ENCODE data around the gene CALN1. TPM values are rescaled to one million over a fixed set of nuclear protein-coding genes. Genes with fewer than 3 reads are reported as not detected.
"Not testable (repeated sequence)": the region's sequence is repeated elsewhere in the genome, so short reads cannot be mapped to it uniquely, and the experiment has no call there.

The CALN1 gene
- polyA plus RNA-seq, 1 donor (not counting 4 experiments of a cell fraction or from before 2014, with no cell fraction given): not detected

DNA sequence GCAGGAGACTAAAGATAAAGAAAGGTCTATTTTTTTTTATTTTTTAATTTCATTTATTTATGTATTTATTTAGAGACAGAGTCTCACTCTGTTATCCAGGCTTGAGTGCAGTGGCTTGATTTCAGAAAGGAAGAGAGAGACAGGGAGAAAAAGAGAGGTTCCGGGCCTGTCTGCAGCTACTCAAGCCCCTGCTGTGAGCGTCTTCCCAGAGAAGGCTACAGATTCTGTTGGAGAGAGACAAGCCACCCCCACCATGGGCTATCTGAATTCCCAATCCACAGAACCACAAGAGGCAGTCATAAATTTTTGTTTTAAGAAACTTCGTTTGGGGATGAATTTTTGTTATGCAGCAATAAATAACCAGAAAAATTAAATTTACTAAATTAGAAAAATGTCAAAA is 68.1 kb downstream of the CALN1 start:
- H3K27me3 ChIP-seq (ENCODE audit: control insufficient read depth, extremely low read depth, insufficient read depth, low read length): no peaks in the 10 kb centered on the region
- H3K27ac ChIP-seq (ENCODE audit: control insufficient read depth, insufficient read depth, low read length): no peak overlapping the region
- dilution Hi-C loops (cut with MboI; ENCODE audit: extremely low pct_ligation_motif_present, low sequenced_read_pairs): no loop called here
- H3K36me3 ChIP-seq (ENCODE audit: control insufficient read depth in 2 of 2, extremely low read depth in 1 of 2, insufficient read depth in 2 of 2, low read length in 2 of 2): no peaks in the 10 kb centered on the region
- H3K9me3 ChIP-seq (ENCODE audit: control insufficient read depth, low read depth, low read length): no peaks in the 10 kb centered on the region
- no peaks in the 10 kb centered on the region for H3K79me2 ChIP-seq (ENCODE audit: control insufficient read depth, insufficient read depth, low read length)
- H2AFZ ChIP-seq (ENCODE audit: control insufficient read depth, low read length): no peak overlapping the region
- no peak for FAIRE-seq
- H3K9me1 ChIP-seq (ENCODE audit: control insufficient read depth, extremely low read depth, insufficient read depth, low read length): no peaks in the 10 kb centered on the region
- no peak overlapping the region for H3K4me3 ChIP-seq (ENCODE audit: control insufficient read depth in 2 of 3, extremely low read depth in 1 of 3, insufficient read depth in 2 of 3, low read depth in 1 of 3, low read length in 3 of 3)
- TF ChIP-seq, protein P1, sequence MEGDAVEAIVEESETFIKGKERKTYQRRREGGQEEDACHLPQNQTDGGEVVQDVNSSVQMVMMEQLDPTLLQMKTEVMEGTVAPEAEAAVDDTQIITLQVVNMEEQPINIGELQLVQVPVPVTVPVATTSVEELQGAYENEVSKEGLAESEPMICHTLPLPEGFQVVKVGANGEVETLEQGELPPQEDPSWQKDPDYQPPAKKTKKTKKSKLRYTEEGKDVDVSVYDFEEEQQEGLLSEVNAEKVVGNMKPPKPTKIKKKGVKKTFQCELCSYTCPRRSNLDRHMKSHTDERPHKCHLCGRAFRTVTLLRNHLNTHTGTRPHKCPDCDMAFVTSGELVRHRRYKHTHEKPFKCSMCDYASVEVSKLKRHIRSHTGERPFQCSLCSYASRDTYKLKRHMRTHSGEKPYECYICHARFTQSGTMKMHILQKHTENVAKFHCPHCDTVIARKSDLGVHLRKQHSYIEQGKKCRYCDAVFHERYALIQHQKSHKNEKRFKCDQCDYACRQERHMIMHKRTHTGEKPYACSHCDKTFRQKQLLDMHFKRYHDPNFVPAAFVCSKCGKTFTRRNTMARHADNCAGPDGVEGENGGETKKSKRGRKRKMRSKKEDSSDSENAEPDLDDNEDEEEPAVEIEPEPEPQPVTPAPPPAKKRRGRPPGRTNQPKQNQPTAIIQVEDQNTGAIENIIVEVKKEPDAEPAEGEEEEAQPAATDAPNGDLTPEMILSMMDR (optimal IDR thresholded peaks at IDR 0.05 in 1 of 3, IDR thresholded peaks at IDR 0.05 in 1 of 3, conservative IDR thresholded peaks at IDR 0.05 in 1 of 3; ENCODE audit: extremely low read depth in 1 of 3, insufficient read depth in 2 of 3, low read length in 3 of 3): no peak
- DNase-seq (ENCODE audit: low read depth, low spot score): no peak
- no peaks in the 10 kb centered on the region for H4K20me1 ChIP-seq (ENCODE audit: control insufficient read depth, extremely low read depth, insufficient read depth, low read length)
- no peak overlapping the region for H3K4me2 ChIP-seq (ENCODE audit: control insufficient read depth, extremely low read depth, insufficient read depth, low read depth, low read length)
- no peaks in the 10 kb centered on the region for H3K4me1 ChIP-seq (ENCODE audit: control insufficient read depth, extremely low read depth, insufficient read depth, low read length)
- no peak overlapping the region for H3K9ac ChIP-seq (ENCODE audit: control insufficient read depth, extremely low read depth, insufficient read depth, low read length)

DNA sequence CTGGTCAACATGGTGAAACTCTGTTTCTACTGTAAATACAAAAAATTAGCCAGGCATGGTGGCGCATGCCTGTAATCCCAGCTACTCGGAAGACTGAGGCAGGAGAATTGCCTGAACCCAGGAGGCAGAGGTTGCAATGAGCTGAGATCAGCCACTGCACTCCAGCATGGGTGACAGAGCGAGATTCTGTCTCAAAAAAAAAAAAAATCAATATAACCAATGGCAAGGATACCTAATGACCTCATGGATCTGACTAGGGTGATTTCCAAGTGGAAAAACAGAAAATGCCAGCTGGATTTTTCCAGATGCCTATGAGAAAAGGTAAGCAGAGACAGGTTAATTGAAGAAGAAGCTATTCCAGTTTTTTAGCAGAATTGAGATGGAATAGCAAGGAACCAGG is 68.8 kb downstream of the CALN1 start:
- FAIRE-seq; H3K4me3 ChIP-seq (ENCODE audit: control insufficient read depth in 2 of 3, extremely low read depth in 1 of 3, insufficient read depth in 2 of 3, low read depth in 1 of 3, low read length in 3 of 3); H3K79me2 ChIP-seq (ENCODE audit: control insufficient read depth, insufficient read depth, low read length); H3K27me3 ChIP-seq (ENCODE audit: control insufficient read depth, extremely low read depth, insufficient read depth, low read length); H3K4me1 ChIP-seq (ENCODE audit: control insufficient read depth, extremely low read depth, insufficient read depth, low read length); H3K27ac ChIP-seq (ENCODE audit: control insufficient read depth, insufficient read depth, low read length); H3K9ac ChIP-seq (ENCODE audit: control insufficient read depth, extremely low read depth, insufficient read depth, low read length); H3K9me1 ChIP-seq (ENCODE audit: control insufficient read depth, extremely low read depth, insufficient read depth, low read length); H3K4me2 ChIP-seq (ENCODE audit: control insufficient read depth, extremely low read depth, insufficient read depth, low read depth, low read length); H4K20me1 ChIP-seq (ENCODE audit: control insufficient read depth, extremely low read depth, insufficient read depth, low read length); H2AFZ ChIP-seq (ENCODE audit: control insufficient read depth, low read length); H3K9me3 ChIP-seq (ENCODE audit: control insufficient read depth, low read depth, low read length); DNase-seq (ENCODE audit: low read depth, low spot score); dilution Hi-C loops (cut with MboI; ENCODE audit: extremely low pct_ligation_motif_present, low sequenced_read_pairs); H3K36me3 ChIP-seq (ENCODE audit: control insufficient read depth in 2 of 2, extremely low read depth in 1 of 2, insufficient read depth in 2 of 2, low read length in 2 of 2): not testable (repeated sequence)

DNA sequence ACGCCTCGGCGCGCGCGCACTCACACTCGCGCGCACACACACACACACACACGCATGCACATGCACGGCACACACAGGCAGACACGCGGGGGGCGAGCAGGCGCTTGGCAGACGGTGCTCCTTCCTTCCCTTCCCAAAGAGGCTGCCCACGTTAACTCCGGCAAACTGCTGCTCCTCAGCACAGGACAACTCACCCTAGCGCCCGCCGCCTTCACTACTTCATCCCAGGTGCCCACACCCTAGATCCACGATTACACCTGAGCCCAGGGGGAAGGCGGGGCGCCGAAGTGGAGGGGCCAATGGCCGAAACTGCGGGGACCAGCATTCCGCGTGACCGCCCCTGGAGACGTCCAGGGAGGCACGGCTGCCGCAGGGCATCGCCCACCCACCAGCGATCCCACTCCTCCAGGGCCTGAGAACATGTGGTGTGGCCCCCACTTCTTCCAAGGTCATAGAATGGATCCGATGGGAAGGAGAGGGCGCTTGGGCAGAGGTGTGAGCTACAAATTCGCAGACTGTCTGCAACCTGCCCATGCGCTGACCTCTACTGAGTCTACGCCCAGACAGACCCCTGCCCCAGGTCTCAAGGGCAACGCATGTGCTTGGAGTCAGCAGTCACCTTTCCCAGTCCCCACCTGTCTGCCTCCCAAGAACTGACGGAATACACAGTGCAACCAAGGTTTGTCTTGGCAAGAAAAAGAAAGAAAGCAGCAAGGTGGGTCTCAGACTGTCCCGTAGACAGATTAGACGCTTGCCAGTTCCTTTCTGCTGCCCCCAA is 74.6 kb downstream of the CALN1 start:
- no peak overlapping the region for H3K9ac ChIP-seq (ENCODE audit: control insufficient read depth, extremely low read depth, insufficient read depth, low read length)
- H2AFZ ChIP-seq (ENCODE audit: control insufficient read depth, low read length): no peak overlapping the region
- DNase-seq (ENCODE audit: low read depth, low spot score): no peak
- H3K36me3 ChIP-seq (ENCODE audit: control insufficient read depth in 2 of 2, extremely low read depth in 1 of 2, insufficient read depth in 2 of 2, low read length in 2 of 2): no peaks in the 10 kb centered on the region
- no peak overlapping the region for H3K4me3 ChIP-seq (ENCODE audit: control insufficient read depth in 2 of 3, extremely low read depth in 1 of 3, insufficient read depth in 2 of 3, low read depth in 1 of 3, low read length in 3 of 3)
- TF ChIP-seq, protein P1 (optimal IDR thresholded peaks at IDR 0.05 in 1 of 3, IDR thresholded peaks at IDR 0.05 in 1 of 3, conservative IDR thresholded peaks at IDR 0.05 in 1 of 3; ENCODE audit: extremely low read depth in 1 of 3, insufficient read depth in 2 of 3, low read length in 3 of 3): no peak
- no peak for TF ChIP-seq EZH2 (IDR thresholded peaks at IDR 0.05; ENCODE audit: low read length)
- no peak overlapping the region for H3K4me2 ChIP-seq (ENCODE audit: control insufficient read depth, extremely low read depth, insufficient read depth, low read depth, low read length)
- no peak for FAIRE-seq
- no peaks in the 10 kb centered on the region for H3K4me1 ChIP-seq (ENCODE audit: control insufficient read depth, extremely low read depth, insufficient read depth, low read length)
- H3K27ac ChIP-seq (ENCODE audit: control insufficient read depth, insufficient read depth, low read length): no peak overlapping the region
- no peaks in the 10 kb centered on the region for H4K20me1 ChIP-seq (ENCODE audit: control insufficient read depth, extremely low read depth, insufficient read depth, low read length)
- H3K9me1 ChIP-seq (ENCODE audit: control insufficient read depth, extremely low read depth, insufficient read depth, low read length): no peaks in the 10 kb centered on the region
- H3K79me2 ChIP-seq (ENCODE audit: control insufficient read depth, insufficient read depth, low read length): no peaks in the 10 kb centered on the region
- dilution Hi-C loops (cut with MboI; ENCODE audit: extremely low pct_ligation_motif_present, low sequenced_read_pairs): no loop called here
- peaks cover 40% of the 10 kb centered on the region for H3K27me3 ChIP-seq (ENCODE audit: control insufficient read depth, extremely low read depth, insufficient read depth, low read length)
- no peaks in the 10 kb centered on the region for H3K9me3 ChIP-seq (ENCODE audit: control insufficient read depth, low read depth, low read length)
